ENCODE measurements around the gene PLSCR4.
"Not testable (repeated sequence)": the region's sequence is repeated elsewhere in the genome, so short reads cannot be mapped to it uniquely, and the experiment has no call there.

PLSCR4 gene

GRCh38 chr3:146259880-146260589, 9.1 kb upstream of the PLSCR4 start:
- DNase-seq: no peak
- no peak overlapping the region for H3K27ac ChIP-seq
- no peaks in the 10 kb centered on the region for H3K36me3 ChIP-seq
- TF ChIP-seq CTCF (IDR thresholded peaks at IDR 0.05; ENCODE audit: low read depth, low read length): no peak
- no peaks in the 10 kb centered on the region for H3K9me3 ChIP-seq (ENCODE audit: severe bottlenecking)
- no peaks in the 10 kb centered on the region for H3K27me3 ChIP-seq (ENCODE audit: insufficient read depth, low read depth, severe bottlenecking)
- H3K4me3 ChIP-seq (ENCODE audit: low read depth, low read length): no peak overlapping the region

GRCh38 chr3:146256851-146257486, 6.1 kb upstream of the PLSCR4 start:
- H3K27ac ChIP-seq: no peak overlapping the region
- TF ChIP-seq CTCF (IDR thresholded peaks at IDR 0.05; ENCODE audit: low read depth, low read length): no peak
- DNase-seq: no peak
- no peaks in the 10 kb centered on the region for H3K27me3 ChIP-seq (ENCODE audit: insufficient read depth, low read depth, severe bottlenecking)
- no peak overlapping the region for H3K4me3 ChIP-seq (ENCODE audit: low read depth, low read length)
- no peaks in the 10 kb centered on the region for H3K36me3 ChIP-seq
- no peaks in the 10 kb centered on the region for H3K9me3 ChIP-seq (ENCODE audit: severe bottlenecking)

- H3K4me3 ChIP-seq (ENCODE audit: low read depth, low read length); H3K36me3 ChIP-seq; H3K27ac ChIP-seq; DNase-seq; H3K27me3 ChIP-seq (ENCODE audit: insufficient read depth, low read depth, severe bottlenecking); H3K9me3 ChIP-seq (ENCODE audit: severe bottlenecking): not testable (repeated sequence)
Observed at GRCh38 chr3:146252445-146252844, 1.5 kb upstream of the PLSCR4 start.

- H3K36me3 ChIP-seq: no peaks in the 10 kb centered on the region
- TF ChIP-seq CTCF (IDR thresholded peaks at IDR 0.05; ENCODE audit: low read depth, low read length): no peak
- no peaks in the 10 kb centered on the region for H3K9me3 ChIP-seq (ENCODE audit: severe bottlenecking)
- H3K4me3 ChIP-seq (ENCODE audit: low read depth, low read length): peak overlapping the region; percentile 71
- no peaks in the 10 kb centered on the region for H3K27me3 ChIP-seq (ENCODE audit: insufficient read depth, low read depth, severe bottlenecking)
- H3K27ac ChIP-seq: no peak overlapping the region
- no peak for DNase-seq
Observed at GRCh38 chr3:146249921-146250320, 984 bp downstream of the PLSCR4 start.

GRCh38 chr3:146247911-146248310, 3.0 kb downstream of the PLSCR4 start:
- Histone ChIP-seq H3K4me3 (ENCODE audit: low read depth, low read length) (no peak overlapping the region), H3K36me3 (no peaks in the 10 kb centered on the region), H3K27ac (no peak overlapping the region), H3K9me3 (ENCODE audit: severe bottlenecking) (no peaks in the 10 kb centered on the region), H3K27me3 (ENCODE audit: insufficient read depth, low read depth, severe bottlenecking) (no peaks in the 10 kb centered on the region)
- no peak for DNase-seq
- no peak for TF ChIP-seq CTCF (IDR thresholded peaks at IDR 0.05; ENCODE audit: low read depth, low read length)

GRCh38 chr3:146246526-146246925, 4.4 kb downstream of the PLSCR4 start:
- no peaks in the 10 kb centered on the region for H3K36me3 ChIP-seq
- no peak overlapping the region for H3K27ac ChIP-seq
- H3K9me3 ChIP-seq (ENCODE audit: severe bottlenecking): no peaks in the 10 kb centered on the region
- TF ChIP-seq CTCF (IDR thresholded peaks at IDR 0.05; ENCODE audit: low read depth, low read length): no peak
- no peak overlapping the region for H3K4me3 ChIP-seq (ENCODE audit: low read depth, low read length)
- no peak for DNase-seq
- no peaks in the 10 kb centered on the region for H3K27me3 ChIP-seq (ENCODE audit: insufficient read depth, low read depth, severe bottlenecking)

Measured in WERI-Rb-1 (cell line).